Endothelial cell of umbilical vein (primary cell): ENCODE results near the gene DNAH3.

Source experiments
- EZH2 ChIP-seq: IDR thresholded peaks from 2 replicates; pipeline ENCODE4 v1.6.1; 2012; ENCODE audit warnings: borderline replicate concordance, low read depth, mild to moderate bottlenecking, moderate library complexity, low read length, inconsistent platforms; ENCODE audit not compliant: severe bottlenecking
- MAX ChIP-seq: IDR thresholded peaks from 2 replicates; pipeline ENCODE4 v1.6.1; 2011; ENCODE audit not compliant: insufficient read depth, insufficient read length
- MYC ChIP-seq: IDR thresholded peaks from one replicate; pipeline ENCODE4 v1.6.1; 2011; ENCODE audit warnings: mild to moderate bottlenecking, low read depth, low read length
- POLR2A ChIP-seq: IDR thresholded peaks from 2 replicates; pipeline ENCODE4 v1.6.1; 2012; ENCODE audit warnings: low read depth, mild to moderate bottlenecking, control low read depth, low read length
- POLR2AphosphoS5 ChIP-seq: IDR thresholded peaks from 2 replicates; pipeline ENCODE4 v1.6.1; 2012; ENCODE audit warnings: low read depth, mild to moderate bottlenecking, control low read depth, low read length, moderate library complexity; ENCODE audit not compliant: insufficient read depth
- TF ChIP-seq, protein P1 (sequence below), 2 donors: IDR thresholded peaks; 1 replicate in 1 of 2; 2 replicates in 1 of 2; pipeline ENCODE4 v1.5.1; 2011; ENCODE audit warnings: low read length in 2 of 2, mild to moderate bottlenecking in 2 of 2, moderate library complexity in 2 of 2, control low read depth in 1 of 2, inconsistent platforms in 1 of 2, low read depth in 1 of 2; ENCODE audit not compliant: insufficient read depth in 1 of 2; ENCODE audit errors: extremely low read depth in 1 of 2

- TF ChIP-seq, protein P1, sequence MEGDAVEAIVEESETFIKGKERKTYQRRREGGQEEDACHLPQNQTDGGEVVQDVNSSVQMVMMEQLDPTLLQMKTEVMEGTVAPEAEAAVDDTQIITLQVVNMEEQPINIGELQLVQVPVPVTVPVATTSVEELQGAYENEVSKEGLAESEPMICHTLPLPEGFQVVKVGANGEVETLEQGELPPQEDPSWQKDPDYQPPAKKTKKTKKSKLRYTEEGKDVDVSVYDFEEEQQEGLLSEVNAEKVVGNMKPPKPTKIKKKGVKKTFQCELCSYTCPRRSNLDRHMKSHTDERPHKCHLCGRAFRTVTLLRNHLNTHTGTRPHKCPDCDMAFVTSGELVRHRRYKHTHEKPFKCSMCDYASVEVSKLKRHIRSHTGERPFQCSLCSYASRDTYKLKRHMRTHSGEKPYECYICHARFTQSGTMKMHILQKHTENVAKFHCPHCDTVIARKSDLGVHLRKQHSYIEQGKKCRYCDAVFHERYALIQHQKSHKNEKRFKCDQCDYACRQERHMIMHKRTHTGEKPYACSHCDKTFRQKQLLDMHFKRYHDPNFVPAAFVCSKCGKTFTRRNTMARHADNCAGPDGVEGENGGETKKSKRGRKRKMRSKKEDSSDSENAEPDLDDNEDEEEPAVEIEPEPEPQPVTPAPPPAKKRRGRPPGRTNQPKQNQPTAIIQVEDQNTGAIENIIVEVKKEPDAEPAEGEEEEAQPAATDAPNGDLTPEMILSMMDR (IDR thresholded peaks at IDR 0.05; ENCODE audit: extremely low read depth in 1 of 2, insufficient read depth in 1 of 2, low read depth in 1 of 2, low read length in 2 of 2): no peak
- TF ChIP-seq MYC: no peak
- no peak for TF ChIP-seq POLR2A
- TF ChIP-seq MAX: no peak
- TF ChIP-seq POLR2AphosphoS5: no peak
- no peak for TF ChIP-seq EZH2
These were observed 8.8 kb upstream of the DNAH3 start for GRCh38 chr16:21159281-21159951.
